ENCODE results near the gene HSD11B2. TPM values are rescaled to one million over a fixed set of nuclear protein-coding genes. Genes with fewer than 3 reads are reported as not detected.

HSD11B2 gene
- total RNA-seq, 1 experiment from 2014 or later, result 9.7 TPM

- TF ChIP-seq SIN3A (IDR thresholded peaks at IDR 0.05; ENCODE audit: low read depth), result no peak
- TF ChIP-seq, protein P1, sequence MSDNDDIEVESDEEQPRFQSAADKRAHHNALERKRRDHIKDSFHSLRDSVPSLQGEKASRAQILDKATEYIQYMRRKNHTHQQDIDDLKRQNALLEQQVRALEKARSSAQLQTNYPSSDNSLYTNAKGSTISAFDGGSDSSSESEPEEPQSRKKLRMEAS (IDR thresholded peaks at IDR 0.05), result no peak
- TF ChIP-seq, protein P2, sequence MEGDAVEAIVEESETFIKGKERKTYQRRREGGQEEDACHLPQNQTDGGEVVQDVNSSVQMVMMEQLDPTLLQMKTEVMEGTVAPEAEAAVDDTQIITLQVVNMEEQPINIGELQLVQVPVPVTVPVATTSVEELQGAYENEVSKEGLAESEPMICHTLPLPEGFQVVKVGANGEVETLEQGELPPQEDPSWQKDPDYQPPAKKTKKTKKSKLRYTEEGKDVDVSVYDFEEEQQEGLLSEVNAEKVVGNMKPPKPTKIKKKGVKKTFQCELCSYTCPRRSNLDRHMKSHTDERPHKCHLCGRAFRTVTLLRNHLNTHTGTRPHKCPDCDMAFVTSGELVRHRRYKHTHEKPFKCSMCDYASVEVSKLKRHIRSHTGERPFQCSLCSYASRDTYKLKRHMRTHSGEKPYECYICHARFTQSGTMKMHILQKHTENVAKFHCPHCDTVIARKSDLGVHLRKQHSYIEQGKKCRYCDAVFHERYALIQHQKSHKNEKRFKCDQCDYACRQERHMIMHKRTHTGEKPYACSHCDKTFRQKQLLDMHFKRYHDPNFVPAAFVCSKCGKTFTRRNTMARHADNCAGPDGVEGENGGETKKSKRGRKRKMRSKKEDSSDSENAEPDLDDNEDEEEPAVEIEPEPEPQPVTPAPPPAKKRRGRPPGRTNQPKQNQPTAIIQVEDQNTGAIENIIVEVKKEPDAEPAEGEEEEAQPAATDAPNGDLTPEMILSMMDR (IDR thresholded peaks at IDR 0.05 in 2 of 3, conservative IDR thresholded peaks at IDR 0.05 in 1 of 3; ENCODE audit: borderline replicate concordance in 1 of 3, insufficient read depth in 1 of 3, low read depth in 2 of 3, low read length in 2 of 3), result no peak
- no peak for TF ChIP-seq ZBTB33 (IDR thresholded peaks at IDR 0.05; ENCODE audit: extremely low read depth, insufficient replicate concordance, low read length)
- TF ChIP-seq ZFX (IDR thresholded peaks at IDR 0.05), result no peak
- no peak for TF ChIP-seq EZH2phosphoT487 (IDR thresholded peaks at IDR 0.05; ENCODE audit: borderline replicate concordance)
- no peak for TF ChIP-seq CBX3 (IDR thresholded peaks at IDR 0.05; ENCODE audit: low read depth)
- no peak for TF ChIP-seq EGR1 (IDR thresholded peaks at IDR 0.05; ENCODE audit: low read depth)
- no peak for TF ChIP-seq EZH2 (IDR thresholded peaks at IDR 0.05)
- no peak for TF ChIP-seq RAD21 (IDR thresholded peaks at IDR 0.05; ENCODE audit: low read depth)
- no peak for TF ChIP-seq CEBPB (IDR thresholded peaks at IDR 0.05; ENCODE audit: low read depth)
- TF ChIP-seq ZNF274 (IDR thresholded peaks at IDR 0.05; ENCODE audit: low read depth, low read length), result no peak
- TF ChIP-seq REST (IDR thresholded peaks at IDR 0.05; ENCODE audit: low read depth), result no peak
- TF ChIP-seq TCF7L2 (IDR thresholded peaks at IDR 0.05; ENCODE audit: borderline replicate concordance, extremely low read depth, insufficient read depth, insufficient read length), result no peak
- no peak for TF ChIP-seq ELF1 (IDR thresholded peaks at IDR 0.05; ENCODE audit: borderline replicate concordance, low read depth)
- TF ChIP-seq YY1 (IDR thresholded peaks at IDR 0.05; ENCODE audit: extremely low read depth, insufficient replicate concordance, low read depth, low read length), result no peak
- no peak for TF ChIP-seq FOSL1 (IDR thresholded peaks at IDR 0.05; ENCODE audit: low read depth)
- no peak for TF ChIP-seq JUND (IDR thresholded peaks at IDR 0.05)
- no peak for TF ChIP-seq POLR2AphosphoS5 (IDR thresholded peaks at IDR 0.05; ENCODE audit: low read depth, low read length)
- TF ChIP-seq SRF (IDR thresholded peaks at IDR 0.05; ENCODE audit: low read depth), result no peak
- ATAC-seq (no peak), DNase-seq (ENCODE audit: low read depth, low spot score) (no peak)
- no TSS peak for BruUV-seq (replicated peaks)
- Histone ChIP-seq H3K27ac (ENCODE audit: low read depth, low read length) (no peak overlapping the region), H3K9me3 (ENCODE audit: control insufficient read depth in 1 of 2, insufficient read depth in 1 of 2, low read depth in 1 of 2, low read length in 2 of 2) (no peaks in the 10 kb centered on the region), H3K36me3 (ENCODE audit: control insufficient read depth in 1 of 2, insufficient read depth in 2 of 2, low read length in 2 of 2) (no peaks in the 10 kb centered on the region), H3K4me2 (ENCODE audit: low read length) (no peak overlapping the region), H3K9me2 (ENCODE audit: insufficient read depth) (no peaks in the 10 kb centered on the region), H3K4me3 (replicated peaks in 1 of 2; ENCODE audit: low read depth in 1 of 2, low read length in 2 of 2) (no peak overlapping the region), H3K4me1 (ENCODE audit: control insufficient read depth in 1 of 2, insufficient read depth in 2 of 2, low read length in 2 of 2) (peaks cover 3 to 10% of the 10 kb centered on the region in 2 experiments; a peak in 3 of 4 replicates), H2AFZ (ENCODE audit: low read depth, low read length, poor library complexity, severe bottlenecking) (no peak overlapping the region), H3K27me3 (ENCODE audit: insufficient read depth, low read length) (no peaks in the 10 kb centered on the region), H3K79me2 (ENCODE audit: insufficient read depth, low read length) (peaks cover 6% of the 10 kb centered on the region; the same call in 1 of the 2 replicates), H3K9ac (ENCODE audit: low read length) (no peak overlapping the region), H4K20me1 (ENCODE audit: insufficient read depth) (no peaks in the 10 kb centered on the region)
- POLR2A ChIA-PET, result no interaction called here
- CTCF ChIA-PET, result interaction anchor here (1.4 kb wide), 1 partner anchor 32 kb away, joined by 4 read pairs; no protein-coding TSS in a partner anchor
- intact Hi-C loops (cut with micrococcal nuclease), result no loop called here
- RAD21 ChIA-PET (ENCODE audit: low non-redundant PET in 1 of 2, low total read pairs in 2 of 2, uncharacterized antibody in 2 of 2, unreplicated experiment in 2 of 2), result no interaction called here
Measured at GRCh38 chr16:67460168-67460567, 29.2 kb downstream of the HSD11B2 start.

Data from HCT116 (cell line).